Transverse colon (tissue), 4 donors: ENCODE data around the gene RTKN. TPM values are rescaled to one million over a fixed set of nuclear protein-coding genes. Genes with fewer than 3 reads are reported as not detected.
A peak's percentile ranks its signal among the peaks of the same experiment; 100 is the strongest.
"Not testable (repeated sequence)": the region's sequence is repeated elsewhere in the genome, so short reads cannot be mapped to it uniquely, and the experiment has no call there.

Source experiments
- DNase-seq: peaks from one replicate; pipeline ENCODE4 v3.0.0-alpha.2; 2019
- H3K27ac ChIP-seq, 4 donors: fragments of 200-600 bp; sonication (generic); 2 replicates each; pipeline ENCODE4 v1.5.1; 2016 to 2018; ENCODE audit warnings: inconsistent platforms in 4 of 4
- H3K27me3 ChIP-seq: fragments of 200-600 bp; sonication (generic); 2 replicates; pipeline ENCODE4 v1.5.1; 2017; ENCODE audit warnings: inconsistent platforms
- H3K36me3 ChIP-seq, 4 donors: fragments of 200-600 bp; sonication (generic); 2 replicates each; pipeline ENCODE4 v1.5.1; 2017 to 2019; ENCODE audit warnings: inconsistent platforms in 4 of 4
- H3K4me1 ChIP-seq, 4 donors: fragments of 200-600 bp; sonication (generic); 2 replicates each; pipeline ENCODE4 v1.5.1; 2017 to 2020; ENCODE audit warnings: inconsistent platforms in 4 of 4
- H3K4me3 ChIP-seq, 4 donors: fragments of 200-600 bp; sonication (generic); 1 replicate in 1 of 4; 2 replicates in 3 of 4; pipeline versions ENCODE4 v1.5.1 to v1.6.1; 2017 to 2019; ENCODE audit warnings: inconsistent platforms in 4 of 4
- H3K9me3 ChIP-seq, 2 donors: fragments of 200-600 bp; sonication (generic); 2 replicates each; pipeline ENCODE4 v1.5.1; 2017 to 2019; ENCODE audit warnings: inconsistent platforms in 2 of 2
- EP300 ChIP-seq: sonication (generic); formaldehyde crosslinking; IDR thresholded peaks from one replicate; pipeline ENCODE4 v1.6.1; 2017; ENCODE audit warnings: antibody characterized with exemption, low read depth
- POLR2A ChIP-seq: fragments of 450-650 bp; IDR thresholded peaks from one replicate; pipeline ENCODE4 v1.6.1; 2016; ENCODE audit warnings: antibody characterized with exemption, mild to moderate bottlenecking, moderate library complexity
- POLR2AphosphoS5 ChIP-seq, 3 donors: sonication (generic); formaldehyde crosslinking; IDR thresholded peaks; one replicate each; pipeline ENCODE4 v1.6.1; 2016; ENCODE audit warnings: antibody characterized with exemption in 3 of 3
- WGBS, 2 donors: methylation state at CpG; one replicate each; pipeline ENCODE4 v1.1.5; 2018; ENCODE audit warnings: low coverage in 1 of 2; 5-methylcytosine and 5-hydroxymethylcytosine counted together
- in situ Hi-C, 4 donors: fragments of 200-750 bp; cut with MboI; loops; one replicate each; pipeline versions ENCODE4 v1.15.0 to v1.15.1; 2017; ENCODE audit warnings: low sequenced_read_pairs in 3 of 4, low pct_ligation_motif_present in 1 of 4, low pct_unique_long_range_greater_than_20kb in 1 of 4
- intact Hi-C: fragments of 100-400 bp; cut with DNase I; formaldehyde crosslinking; loops from one replicate; pipeline ENCODE4 v1.15.1; 2023; ENCODE audit warnings: low total_unique reads
- total RNA-seq, 4 donors: library from RNA; depleted of rRNA; stranded (reverse); fragments of >200 nt; gene quantifications; one replicate each; pipeline ENCODE4 v1.1.0, GENCODE V29; 2016
- TF ChIP-seq, protein P1 (sequence below), 5 experiments: fragments of 200-600 bp in 3 of 5; fragments of 450-650 bp in 2 of 5; sonication (generic) in 3 of 5; IDR thresholded peaks; 1 replicate in 2 of 5; 2 replicates in 3 of 5; pipeline ENCODE4 v1.5.1; 2016 to 2017; ENCODE audit warnings: antibody characterized with exemption in 5 of 5, inconsistent platforms in 3 of 5, mild to moderate bottlenecking in 2 of 5, moderate library complexity in 1 of 5

The RTKN gene
- total RNA-seq, 4 donors from 2014 or later = 29.7 to 46.4 (median 41.9) TPM

DNA sequence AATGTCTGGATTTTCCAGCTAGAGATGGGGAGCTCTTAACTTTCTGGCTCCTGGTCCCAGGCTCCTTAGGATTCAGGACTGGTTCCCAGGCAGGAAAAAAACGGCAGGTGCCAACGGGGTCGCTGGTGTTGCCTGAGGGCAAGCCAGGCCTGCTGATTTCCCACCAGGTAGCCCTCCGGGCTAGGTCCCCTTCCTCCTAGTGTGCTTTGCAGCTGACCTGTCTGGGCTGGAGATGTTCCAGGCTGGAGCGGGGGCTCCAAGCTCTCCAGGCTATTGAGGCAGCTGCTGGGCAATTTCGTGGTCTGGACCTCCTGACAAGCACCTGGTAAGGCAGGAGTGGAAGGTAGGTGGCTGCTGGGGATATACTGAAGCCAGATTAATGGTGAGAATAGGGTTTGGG, 32.7 kb upstream of the RTKN start:
- peaks cover 12 to 23% (median 15%) of the 10 kb centered on the region in 4 donors for H3K4me1 ChIP-seq
- H3K27me3 ChIP-seq = no peaks in the 10 kb centered on the region
- no peak for TF ChIP-seq EP300
- no peak overlapping the region for H3K4me3 ChIP-seq
- H3K9me3 ChIP-seq = no peaks in the 10 kb centered on the region
- no peak overlapping the region for H3K27ac ChIP-seq
- H3K36me3 ChIP-seq = peaks cover 0 to 11% (median 0%) of the 10 kb centered on the region in 4 donors
- intact Hi-C loops (no loop called here), in situ Hi-C loops (no loop called here)
- no peak for DNase-seq
- 88% methylated on average over 6 of the region's 6 CpGs; no CpG with 5 or more reads in 1 of the 2 donors for WGBS, 2 donors

GRCh38 chr2:74472945-74473258, 31.2 kb upstream of the RTKN start:
- 5 to 6% methylated on average over 4 to 7 of the region's 7 CpGs for WGBS, 2 donors

GRCh38 chr2:74472086-74472944, 30.6 kb upstream of the RTKN start, which contains the start of gene MRPL53:
Gene MRPL53, minus strand, starts transcription at chr2:74472680. Its CDS starts 20 bp downstream, at chr2:74472660.
- TF ChIP-seq, protein P1, sequence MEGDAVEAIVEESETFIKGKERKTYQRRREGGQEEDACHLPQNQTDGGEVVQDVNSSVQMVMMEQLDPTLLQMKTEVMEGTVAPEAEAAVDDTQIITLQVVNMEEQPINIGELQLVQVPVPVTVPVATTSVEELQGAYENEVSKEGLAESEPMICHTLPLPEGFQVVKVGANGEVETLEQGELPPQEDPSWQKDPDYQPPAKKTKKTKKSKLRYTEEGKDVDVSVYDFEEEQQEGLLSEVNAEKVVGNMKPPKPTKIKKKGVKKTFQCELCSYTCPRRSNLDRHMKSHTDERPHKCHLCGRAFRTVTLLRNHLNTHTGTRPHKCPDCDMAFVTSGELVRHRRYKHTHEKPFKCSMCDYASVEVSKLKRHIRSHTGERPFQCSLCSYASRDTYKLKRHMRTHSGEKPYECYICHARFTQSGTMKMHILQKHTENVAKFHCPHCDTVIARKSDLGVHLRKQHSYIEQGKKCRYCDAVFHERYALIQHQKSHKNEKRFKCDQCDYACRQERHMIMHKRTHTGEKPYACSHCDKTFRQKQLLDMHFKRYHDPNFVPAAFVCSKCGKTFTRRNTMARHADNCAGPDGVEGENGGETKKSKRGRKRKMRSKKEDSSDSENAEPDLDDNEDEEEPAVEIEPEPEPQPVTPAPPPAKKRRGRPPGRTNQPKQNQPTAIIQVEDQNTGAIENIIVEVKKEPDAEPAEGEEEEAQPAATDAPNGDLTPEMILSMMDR (IDR thresholded peaks at IDR 0.05) = peak in 1 of 5 experiments; percentile 20
- no peak for TF ChIP-seq EP300
- peak; percentile 70 to 99 (median 97) for TF ChIP-seq POLR2AphosphoS5 (IDR thresholded peaks at IDR 0.05)
- TF ChIP-seq POLR2A = peak; percentile 91
- peaks cover 12 to 23% (median 15%) of the 10 kb centered on the region in 4 donors for H3K4me1 ChIP-seq
- H3K9me3 ChIP-seq = no peaks in the 10 kb centered on the region
- peak; percentile 95 for DNase-seq
- peak within 1 kb of the TSS; percentile 39 to 87 (median 60) for H3K4me3 ChIP-seq
- H3K27ac ChIP-seq = peak within 1 kb of the TSS; percentile 89 to 99 (median 91)
- WGBS, 2 donors = 0% methylated on average over 66 of the region's 66 CpGs; no CpG with 5 or more reads in 1 of the 2 donors
- in situ Hi-C loops = no loop called here
- no peaks in the 10 kb centered on the region for H3K27me3 ChIP-seq
- intact Hi-C loops = no loop called here
- peaks cover 0 to 11% (median 0%) of the 10 kb centered on the region in 4 donors for H3K36me3 ChIP-seq

More at GRCh38 chr2:74472945-74473258, 31.2 kb upstream of the RTKN start:
- in situ Hi-C loops = no loop called here
- H3K4me1 ChIP-seq = peaks cover 12 to 23% (median 15%) of the 10 kb centered on the region in 4 donors
- H3K4me3 ChIP-seq = peak overlapping the region; percentile 39 to 87 (median 60)
- intact Hi-C loops = loop anchor here (1.0 kb wide), 1 partner anchor 16 kb away; no protein-coding TSS in a partner anchor
- no peak for TF ChIP-seq POLR2A
- TF ChIP-seq, protein P1 (IDR thresholded peaks at IDR 0.05) = no peak
- TF ChIP-seq EP300 = no peak
- no peak for TF ChIP-seq POLR2AphosphoS5 (IDR thresholded peaks at IDR 0.05)
- H3K27me3 ChIP-seq = no peaks in the 10 kb centered on the region
- H3K27ac ChIP-seq = peak overlapping the region; percentile 89 to 99 (median 91)
- DNase-seq = no peak
- H3K36me3 ChIP-seq = peaks cover 0 to 11% (median 0%) of the 10 kb centered on the region in 4 donors
- H3K9me3 ChIP-seq = no peaks in the 10 kb centered on the region

DNA sequence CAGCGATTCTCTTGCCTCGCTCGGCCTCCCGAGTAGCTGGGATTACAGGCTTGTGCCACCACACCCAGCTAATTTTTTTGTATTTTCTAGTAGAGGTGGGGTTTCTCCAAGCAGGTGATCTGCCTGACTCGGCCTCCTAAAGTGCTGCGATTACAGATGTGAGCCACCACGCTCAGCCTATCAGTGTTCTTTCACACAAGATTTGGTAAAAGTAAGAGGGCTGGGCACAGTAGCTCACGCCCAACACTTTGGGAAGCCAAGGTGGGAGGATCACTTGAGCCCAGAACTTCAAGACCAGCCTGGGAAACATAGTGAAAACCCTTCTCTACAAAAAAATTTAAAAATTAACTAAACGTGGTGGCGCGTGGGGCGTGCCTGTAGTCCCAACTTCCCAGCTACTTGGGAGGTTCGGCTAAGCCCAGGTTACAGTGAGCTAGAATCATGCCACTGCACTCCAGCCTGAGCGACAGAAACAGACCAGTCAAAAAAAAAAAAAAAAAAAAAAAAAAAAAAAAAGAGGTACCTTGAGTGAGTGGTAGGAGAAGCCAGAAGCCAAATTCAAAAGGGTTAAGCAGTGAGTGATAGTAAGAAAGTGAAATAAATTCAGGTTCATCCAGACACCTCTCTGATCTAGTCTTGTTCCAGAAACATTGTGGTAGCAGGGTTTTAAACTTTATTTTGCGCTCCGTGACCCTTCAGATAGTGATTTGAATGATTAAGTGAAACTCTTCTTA, 29.8 kb upstream of the RTKN start:
- no peak for DNase-seq
- intact Hi-C loops (no loop called here), in situ Hi-C loops (no loop called here)
- H3K36me3 ChIP-seq = peaks cover 0 to 11% (median 0%) of the 10 kb centered on the region in 4 donors
- no peaks in the 10 kb centered on the region for H3K27me3 ChIP-seq
- H3K4me1 ChIP-seq = peaks cover 12 to 23% (median 15%) of the 10 kb centered on the region in 4 donors
- WGBS, 2 donors = 34 to 39% methylated on average over 12 to 16 of the region's 16 CpGs
- H3K9me3 ChIP-seq = no peaks in the 10 kb centered on the region
- peak overlapping the region; percentile 89 to 99 (median 91) for H3K27ac ChIP-seq
- H3K4me3 ChIP-seq = peak overlapping the region; percentile 39 to 87 (median 60)
- TF ChIP-seq, protein P1 (IDR thresholded peaks at IDR 0.05) = no peak
- TF ChIP-seq EP300 = no peak
- TF ChIP-seq POLR2A = no peak
- TF ChIP-seq POLR2AphosphoS5 (IDR thresholded peaks at IDR 0.05) = no peak

GRCh38 chr2:74470742-74471141, 29.0 kb upstream of the RTKN start:
- H3K27ac ChIP-seq, intact Hi-C loops, H3K4me3 ChIP-seq: not testable (repeated sequence)

More at GRCh38 chr2:74470742-74471141, 29.0 kb upstream of the RTKN start:
- DNase-seq, H3K27me3 ChIP-seq, H3K9me3 ChIP-seq, in situ Hi-C loops: not testable (repeated sequence)
- peaks cover 0 to 11% (median 0%) of the 10 kb centered on the region in 4 donors for H3K36me3 ChIP-seq
- 86 to 91% methylated on average over 4 to 12 of the region's 12 CpGs for WGBS, 2 donors
- peaks cover 13 to 29% (median 19%) of the 10 kb centered on the region in 4 donors for H3K4me1 ChIP-seq
